GM18498 (cell line): Measurements from ENCODE around the gene AFAP1.

Experiments
- ATAC-seq: cut with Tn5 transposase; IDR thresholded peaks from one replicate; pipeline ENCODE4 v1.9.1; 2021; ENCODE audit warnings: mild to moderate bottlenecking, moderate library complexity; ENCODE audit not compliant: unreplicated experiment

Gene AFAP1

GRCh38 chr4:7968262-7968896 is 28.7 kb upstream of the AFAP1 start:
- ATAC-seq, result no peak

GRCh38 chr4:7967501-7968261 is 28.0 kb upstream of the AFAP1 start:
- ATAC-seq, result no peak

GRCh38 chr4:7967063-7967440 is 27.4 kb upstream of the AFAP1 start:
- no peak for ATAC-seq

GRCh38 chr4:7966281-7967062 is 26.8 kb upstream of the AFAP1 start:
- no peak for ATAC-seq

- ATAC-seq, result no peak
Measured at GRCh38 chr4:7964890-7965662, 25.4 kb upstream of the AFAP1 start.

- no peak for ATAC-seq
Measured at GRCh38 chr4:7964459-7964858, 24.8 kb upstream of the AFAP1 start.

GRCh38 chr4:7963691-7964090 is 24.0 kb upstream of the AFAP1 start:
- ATAC-seq, result no peak

GRCh38 chr4:7962609-7963508 is 23.2 kb upstream of the AFAP1 start:
- no peak for ATAC-seq

- peak; percentile 67 for ATAC-seq
Measured at GRCh38 chr4:7960790-7961655, 21.4 kb upstream of the AFAP1 start.

- no peak for ATAC-seq
Measured at GRCh38 chr4:7960017-7960789, 20.5 kb upstream of the AFAP1 start.

GRCh38 chr4:7959078-7959477 is 19.4 kb upstream of the AFAP1 start:
- no peak for ATAC-seq

GRCh38 chr4:7956934-7957656 is 17.4 kb upstream of the AFAP1 start:
- no peak for ATAC-seq

- ATAC-seq, result no peak
Measured at GRCh38 chr4:7956270-7956808, 16.7 kb upstream of the AFAP1 start.

- ATAC-seq, result no peak
Measured at GRCh38 chr4:7955393-7955792, 15.7 kb upstream of the AFAP1 start.

- no peak for ATAC-seq
Measured at GRCh38 chr4:7952615-7953014, 13.0 kb upstream of the AFAP1 start.

- ATAC-seq, result no peak
Measured at GRCh38 chr4:7950301-7951092, 10.8 kb upstream of the AFAP1 start.

- no peak for ATAC-seq
Measured at GRCh38 chr4:7949759-7950158, 10.1 kb upstream of the AFAP1 start.
